SU-DHL-6 (cell line): ENCODE data around the gene SCAPER.

Experiments
- EZH2phosphoT487 ChIP-seq: fragments of 200-600 bp; sonication (generic), shearing (Covaris generic); conservative IDR thresholded peaks from 2 replicates; pipeline ENCODE4 v1.6.1; 2018; ENCODE audit warnings: mild to moderate bottlenecking, antibody characterized with exemption, low read length, moderate library complexity, mixed read lengths
- TF ChIP-seq, protein P1 (sequence below): fragments of 200-600 bp; sonication (generic); IDR thresholded peaks from one replicate; pipeline ENCODE4 v1.5.1; 2017; ENCODE audit warnings: antibody characterized with exemption, mild to moderate bottlenecking, low read length, moderate library complexity; ENCODE audit not compliant: insufficient read depth, poor library complexity, severe bottlenecking

DNA sequence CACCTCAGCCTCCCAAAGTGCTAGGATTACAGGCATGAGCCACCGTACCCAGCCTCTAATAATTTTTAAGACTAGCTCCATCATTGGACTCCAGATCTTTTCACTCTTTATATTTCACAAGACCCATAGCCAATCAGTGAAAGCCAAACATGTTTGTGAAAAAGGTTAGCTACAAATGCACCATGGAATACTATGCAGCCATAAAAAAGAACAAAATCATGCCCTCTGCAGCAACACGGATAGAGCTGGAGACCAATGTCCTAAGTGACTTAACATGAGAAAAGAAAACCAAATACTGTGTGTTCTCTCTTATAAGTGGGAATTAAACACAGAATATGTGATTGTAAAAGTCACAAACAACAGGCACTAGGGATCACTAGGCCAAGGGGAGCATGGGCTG is 3.2 kb downstream of the SCAPER start:
- TF ChIP-seq, protein P1, sequence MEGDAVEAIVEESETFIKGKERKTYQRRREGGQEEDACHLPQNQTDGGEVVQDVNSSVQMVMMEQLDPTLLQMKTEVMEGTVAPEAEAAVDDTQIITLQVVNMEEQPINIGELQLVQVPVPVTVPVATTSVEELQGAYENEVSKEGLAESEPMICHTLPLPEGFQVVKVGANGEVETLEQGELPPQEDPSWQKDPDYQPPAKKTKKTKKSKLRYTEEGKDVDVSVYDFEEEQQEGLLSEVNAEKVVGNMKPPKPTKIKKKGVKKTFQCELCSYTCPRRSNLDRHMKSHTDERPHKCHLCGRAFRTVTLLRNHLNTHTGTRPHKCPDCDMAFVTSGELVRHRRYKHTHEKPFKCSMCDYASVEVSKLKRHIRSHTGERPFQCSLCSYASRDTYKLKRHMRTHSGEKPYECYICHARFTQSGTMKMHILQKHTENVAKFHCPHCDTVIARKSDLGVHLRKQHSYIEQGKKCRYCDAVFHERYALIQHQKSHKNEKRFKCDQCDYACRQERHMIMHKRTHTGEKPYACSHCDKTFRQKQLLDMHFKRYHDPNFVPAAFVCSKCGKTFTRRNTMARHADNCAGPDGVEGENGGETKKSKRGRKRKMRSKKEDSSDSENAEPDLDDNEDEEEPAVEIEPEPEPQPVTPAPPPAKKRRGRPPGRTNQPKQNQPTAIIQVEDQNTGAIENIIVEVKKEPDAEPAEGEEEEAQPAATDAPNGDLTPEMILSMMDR = no peak
- TF ChIP-seq EZH2phosphoT487 = no peak
